ENCODE data around the gene MNS1. TPM values are rescaled to one million over a fixed set of nuclear protein-coding genes. Genes with fewer than 3 reads are reported as not detected.

Gene MNS1
- total RNA-seq, 1 experiment from 2014 or later, result 1.9 TPM

DNA sequence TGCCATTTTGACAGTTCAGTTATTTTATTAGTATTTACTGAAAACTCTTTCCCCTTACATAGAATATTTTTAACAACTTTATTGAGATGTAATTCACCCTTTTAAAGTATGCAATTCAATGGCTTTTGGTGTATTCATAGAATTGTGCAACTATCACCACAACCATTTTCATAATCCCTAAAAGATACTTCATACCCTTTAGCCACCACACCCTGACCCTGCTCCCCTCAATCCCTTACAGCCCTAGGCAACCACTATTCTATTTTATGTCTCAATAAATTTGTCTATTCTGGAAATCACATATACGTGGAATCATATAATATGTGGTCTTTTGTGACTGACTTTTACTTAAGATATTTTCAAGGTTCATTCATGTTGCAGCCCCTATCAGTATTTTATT, 70.0 kb downstream of the MNS1 start:
- no peak overlapping the region for H3K4me2 ChIP-seq (ENCODE audit: low read length)
- no peak overlapping the region for H3K27ac ChIP-seq (ENCODE audit: low read depth, low read length)
- ChIA-PET POLR2A (no interaction called here), CTCF (no interaction called here), RAD21 (ENCODE audit: low non-redundant PET in 1 of 2, low total read pairs in 2 of 2, uncharacterized antibody in 2 of 2, unreplicated experiment in 2 of 2) (no interaction called here)
- no peaks in the 10 kb centered on the region for H3K4me1 ChIP-seq (ENCODE audit: control insufficient read depth in 1 of 2, insufficient read depth in 2 of 2, low read length in 2 of 2)
- H3K9me3 ChIP-seq (ENCODE audit: control insufficient read depth in 1 of 2, insufficient read depth in 1 of 2, low read depth in 1 of 2, low read length in 2 of 2), result no peaks in the 10 kb centered on the region
- TF ChIP-seq POLR2A (IDR thresholded peaks at IDR 0.05; ENCODE audit: borderline replicate concordance, extremely low read depth, insufficient read depth, insufficient read length) (no peak), SRF (IDR thresholded peaks at IDR 0.05; ENCODE audit: low read depth) (no peak), CEBPB (IDR thresholded peaks at IDR 0.05; ENCODE audit: low read depth) (no peak)
- no peak overlapping the region for H2AFZ ChIP-seq (ENCODE audit: low read depth, low read length, poor library complexity, severe bottlenecking)
- no peaks in the 10 kb centered on the region for H3K9me2 ChIP-seq (ENCODE audit: insufficient read depth)
- intact Hi-C loops (cut with micrococcal nuclease), result no loop called here
- H3K79me2 ChIP-seq (ENCODE audit: insufficient read depth, low read length), result no peaks in the 10 kb centered on the region
- no TSS peak for BruUV-seq (replicated peaks)
- H3K4me3 ChIP-seq (replicated peaks in 1 of 2; ENCODE audit: low read depth in 1 of 2, low read length in 2 of 2), result no peak overlapping the region
- ATAC-seq (no peak), DNase-seq (ENCODE audit: low read depth, low spot score) (no peak)
- H3K36me3 ChIP-seq (ENCODE audit: control insufficient read depth in 1 of 2, insufficient read depth in 2 of 2, low read length in 2 of 2), result no peaks in the 10 kb centered on the region
- H3K27me3 ChIP-seq (ENCODE audit: insufficient read depth, low read length), result no peaks in the 10 kb centered on the region
- H3K9ac ChIP-seq (ENCODE audit: low read length), result no peak overlapping the region
- no peaks in the 10 kb centered on the region for H4K20me1 ChIP-seq (ENCODE audit: insufficient read depth)

- TF ChIP-seq ZFX (IDR thresholded peaks at IDR 0.05) (no peak), RAD21 (IDR thresholded peaks at IDR 0.05; ENCODE audit: low read depth) (no peak), SIN3A (IDR thresholded peaks at IDR 0.05; ENCODE audit: low read depth) (no peak), SP1 (IDR thresholded peaks at IDR 0.05; ENCODE audit: low read depth) (no peak), EZH2phosphoT487 (IDR thresholded peaks at IDR 0.05; ENCODE audit: borderline replicate concordance) (no peak)
- ATAC-seq (no peak), DNase-seq (ENCODE audit: low read depth, low spot score) (no peak)
- Histone ChIP-seq H3K9me2 (ENCODE audit: insufficient read depth) (no peaks in the 10 kb centered on the region), H3K4me3 (replicated peaks in 1 of 2; ENCODE audit: low read depth in 1 of 2, low read length in 2 of 2) (no peak overlapping the region), H3K27me3 (ENCODE audit: insufficient read depth, low read length) (no peaks in the 10 kb centered on the region), H3K9me3 (ENCODE audit: control insufficient read depth in 1 of 2, insufficient read depth in 1 of 2, low read depth in 1 of 2, low read length in 2 of 2) (no peaks in the 10 kb centered on the region), H3K4me2 (ENCODE audit: low read length) (no peak overlapping the region), H4K20me1 (ENCODE audit: insufficient read depth) (no peaks in the 10 kb centered on the region), H2AFZ (ENCODE audit: low read depth, low read length, poor library complexity, severe bottlenecking) (no peak overlapping the region), H3K36me3 (ENCODE audit: control insufficient read depth in 1 of 2, insufficient read depth in 2 of 2, low read length in 2 of 2) (no peaks in the 10 kb centered on the region), H3K9ac (ENCODE audit: low read length) (no peak overlapping the region), H3K79me2 (ENCODE audit: insufficient read depth, low read length) (no peaks in the 10 kb centered on the region), H3K4me1 (ENCODE audit: control insufficient read depth in 1 of 2, insufficient read depth in 2 of 2, low read length in 2 of 2) (no peaks in the 10 kb centered on the region), H3K27ac (ENCODE audit: low read depth, low read length) (no peak overlapping the region)
- no TSS peak for BruUV-seq (replicated peaks)
- CTCF ChIA-PET, result no interaction called here
- RAD21 ChIA-PET (ENCODE audit: low non-redundant PET in 1 of 2, low total read pairs in 2 of 2, uncharacterized antibody in 2 of 2, unreplicated experiment in 2 of 2), result no interaction called here
- intact Hi-C loops (cut with micrococcal nuclease), result no loop called here
- POLR2A ChIA-PET, result no interaction called here
Measured at GRCh38 chr15:56393277-56393676, 71.7 kb downstream of the MNS1 start.

Data from HCT116 (cell line).